Mucosa of descending colon (tissue), 3 donors: Measurements from ENCODE around the gene P2RY14. TPM values are rescaled to one million over a fixed set of nuclear protein-coding genes. Genes with fewer than 3 reads are reported as not detected.

Source experiments
- ATAC-seq: fragments of 200-7000 bp; cut with Tn5 transposase; one replicate; pipeline ENCODE4 v1.9.1; 2020; ENCODE audit warnings: mild to moderate bottlenecking, moderate library complexity
- DNase-seq, 3 donors: peaks; one replicate each; pipeline ENCODE4 v3.0.0-alpha.2; 2020
- H3K36me3 ChIP-seq: fragments of 200-600 bp; one replicate; pipeline ENCODE4 v1.8.0; 2021; ENCODE audit warnings: low read depth, mild to moderate bottlenecking
- H3K4me1 ChIP-seq: fragments of 200-600 bp; one replicate; pipeline ENCODE4 v1.8.0; 2021; ENCODE audit warnings: low read depth, mild to moderate bottlenecking
- H3K4me3 ChIP-seq: fragments of 200-600 bp; one replicate; pipeline ENCODE4 v1.8.0; 2021; ENCODE audit warnings: mild to moderate bottlenecking
- H3K9me3 ChIP-seq: fragments of 200-600 bp; one replicate; pipeline ENCODE4 v1.8.0; 2021; ENCODE audit warnings: mild to moderate bottlenecking
- intact Hi-C, 2 donors: fragments of 100-400 bp; cut with DNase I in 1 of 2; cut with micrococcal nuclease in 1 of 2; formaldehyde crosslinking; loops; one replicate each; pipeline versions ENCODE4 v1.11.0 to v1.11.1; 2022; cut with DNase I, micrococcal nuclease
- total RNA-seq, 3 donors: library from RNA; stranded (reverse); fragmentation: NEBNext Ultra II Directional in 2 of 3; extraction: Animal tissue kit (Norgen Biotek cat#: 25700) in 2 of 3; gene quantifications; one replicate each; pipeline versions ENCODE4 v1.2.1 to v1.2.4, GENCODE V29; 2021 to 2023
- TF ChIP-seq, protein P1 (sequence below): fragments of 200-600 bp; IDR thresholded peaks from one replicate; pipeline ENCODE4 v1.8.0; 2022; ENCODE audit warnings: antibody characterized with exemption, mild to moderate bottlenecking
- donor health status: DM: no; HTN: no; CAD: no; lungs with moderate emphysema.
- donor health status: DM: no; HTN: no; CAD: no.
- donor health status: DM: no; HTN: yes; CAD: no.

Gene P2RY14
- total RNA-seq, 3 donors from 2014 or later: 3.9 to 18.2 (median 4.4) TPM

DNA sequence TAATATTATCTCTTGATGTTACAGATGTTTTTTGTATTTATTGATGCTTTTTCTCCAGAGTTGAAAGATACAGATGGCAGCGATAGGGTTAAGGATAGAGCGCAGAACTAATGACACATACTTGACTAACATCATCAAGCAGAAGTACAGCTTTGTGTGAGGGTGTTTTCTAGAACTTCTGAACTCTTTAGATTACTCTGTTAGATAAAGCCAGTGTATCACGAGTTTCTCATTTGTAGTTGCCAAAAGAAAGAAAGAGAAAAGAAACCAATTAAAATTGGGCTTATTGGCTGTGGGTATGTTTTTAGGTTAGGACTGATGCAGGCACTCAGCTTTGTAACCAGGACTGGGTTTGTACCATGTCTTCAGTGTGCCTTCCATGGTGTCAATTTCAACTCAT lies 68.7 kb downstream of the P2RY14 start:
- H3K4me1 ChIP-seq: no peaks in the 10 kb centered on the region
- intact Hi-C loops: no loop called here
- no peaks in the 10 kb centered on the region for H3K9me3 ChIP-seq
- H3K36me3 ChIP-seq: no peaks in the 10 kb centered on the region
- H3K4me3 ChIP-seq: no peak overlapping the region
- DNase-seq: no peak
- TF ChIP-seq, protein P1, sequence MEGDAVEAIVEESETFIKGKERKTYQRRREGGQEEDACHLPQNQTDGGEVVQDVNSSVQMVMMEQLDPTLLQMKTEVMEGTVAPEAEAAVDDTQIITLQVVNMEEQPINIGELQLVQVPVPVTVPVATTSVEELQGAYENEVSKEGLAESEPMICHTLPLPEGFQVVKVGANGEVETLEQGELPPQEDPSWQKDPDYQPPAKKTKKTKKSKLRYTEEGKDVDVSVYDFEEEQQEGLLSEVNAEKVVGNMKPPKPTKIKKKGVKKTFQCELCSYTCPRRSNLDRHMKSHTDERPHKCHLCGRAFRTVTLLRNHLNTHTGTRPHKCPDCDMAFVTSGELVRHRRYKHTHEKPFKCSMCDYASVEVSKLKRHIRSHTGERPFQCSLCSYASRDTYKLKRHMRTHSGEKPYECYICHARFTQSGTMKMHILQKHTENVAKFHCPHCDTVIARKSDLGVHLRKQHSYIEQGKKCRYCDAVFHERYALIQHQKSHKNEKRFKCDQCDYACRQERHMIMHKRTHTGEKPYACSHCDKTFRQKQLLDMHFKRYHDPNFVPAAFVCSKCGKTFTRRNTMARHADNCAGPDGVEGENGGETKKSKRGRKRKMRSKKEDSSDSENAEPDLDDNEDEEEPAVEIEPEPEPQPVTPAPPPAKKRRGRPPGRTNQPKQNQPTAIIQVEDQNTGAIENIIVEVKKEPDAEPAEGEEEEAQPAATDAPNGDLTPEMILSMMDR: no peak
- ATAC-seq: no peak

DNA sequence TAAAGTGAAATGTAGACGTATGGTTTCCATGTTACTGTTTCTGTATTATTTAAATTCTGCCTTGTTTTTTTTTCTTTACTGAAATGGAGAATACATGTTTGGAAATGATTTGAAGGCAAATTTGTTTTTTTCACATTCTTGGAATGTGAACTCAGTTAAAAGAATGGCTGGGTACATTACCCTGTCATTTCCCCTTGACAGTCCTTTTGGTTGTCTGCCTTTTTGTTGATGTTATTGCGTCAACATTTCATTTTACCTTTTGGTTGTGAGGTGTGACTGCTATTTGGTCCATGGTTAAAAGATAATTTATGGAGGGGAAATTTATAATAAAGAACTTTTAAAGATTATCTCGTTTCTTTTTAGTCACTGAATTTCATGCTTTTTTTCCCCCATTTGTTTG lies 72.1 kb downstream of the P2RY14 start:
- intact Hi-C loops: no loop called here
- H3K4me3 ChIP-seq: no peak overlapping the region
- no peaks in the 10 kb centered on the region for H3K9me3 ChIP-seq
- H3K4me1 ChIP-seq: no peaks in the 10 kb centered on the region
- ATAC-seq (no peak), DNase-seq (no peak)
- no peaks in the 10 kb centered on the region for H3K36me3 ChIP-seq
- TF ChIP-seq, protein P1: no peak

DNA sequence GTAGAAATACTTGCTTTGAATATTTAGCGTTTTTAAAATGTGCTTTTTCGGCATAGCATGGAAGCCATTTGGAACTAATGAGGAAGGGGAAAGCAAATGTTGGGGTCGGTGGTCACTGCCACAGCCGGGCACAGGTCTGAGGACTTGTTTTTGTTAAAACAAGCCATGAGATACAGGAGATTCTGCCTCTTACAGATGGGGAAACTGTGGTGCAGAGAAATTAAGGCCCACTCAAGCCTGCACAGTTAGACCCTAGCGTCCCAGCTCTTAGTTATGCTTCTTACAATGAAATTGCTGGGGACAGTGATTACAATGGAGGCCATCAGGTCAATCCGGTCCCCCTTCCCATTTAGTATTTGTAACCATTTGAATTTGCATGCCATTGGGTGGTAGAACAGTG lies 72.9 kb downstream of the P2RY14 start:
- no peak for DNase-seq
- Histone ChIP-seq H3K4me1 (no peaks in the 10 kb centered on the region), H3K9me3 (no peaks in the 10 kb centered on the region), H3K36me3 (no peaks in the 10 kb centered on the region), H3K4me3 (no peak overlapping the region)
- TF ChIP-seq, protein P1: no peak
- ATAC-seq: no peak
- intact Hi-C loops: no loop called here

GRCh38 chr3:151204530-151205402 lies 73.6 kb downstream of the P2RY14 start:
- ATAC-seq (peak; percentile 43), DNase-seq (no peak)

GRCh38 chr3:151203051-151203420 lies 75.3 kb downstream of the P2RY14 start, which contains the start of gene GPR171:
GPR171 (minus strand) TSS chr3:151203216; CDS start chr3:151199386, 3,830 bp downstream.
- TF ChIP-seq, protein P1: no peak
- Histone ChIP-seq H3K4me1 (no peaks in the 10 kb centered on the region), H3K36me3 (no peaks in the 10 kb centered on the region), H3K4me3 (no peak within 1 kb of the TSS), H3K9me3 (no peaks in the 10 kb centered on the region)
- intact Hi-C loops: no loop called here
- DNase-seq (peak in 1 of 3 donors; percentile 32), ATAC-seq (peak; percentile 64)

More at GRCh38 chr3:151204530-151205402, 73.6 kb downstream of the P2RY14 start:
- intact Hi-C loops: no loop called here
- no peaks in the 10 kb centered on the region for H3K9me3 ChIP-seq
- H3K4me3 ChIP-seq: no peak overlapping the region
- no peaks in the 10 kb centered on the region for H3K4me1 ChIP-seq
- TF ChIP-seq, protein P1: no peak
- no peaks in the 10 kb centered on the region for H3K36me3 ChIP-seq
